GM12873 (cell line): ENCODE results near the gene MACROD2.

Source experiments
- CTCF ChIP-seq: IDR thresholded peaks from 2 replicates; pipeline ENCODE4 v1.5.1; 2012; ENCODE audit warnings: low read depth, mild to moderate bottlenecking, moderate library complexity, low read length, control low read depth; ENCODE audit not compliant: insufficient read depth; ENCODE audit errors: missing control alignments

MACROD2 gene

GRCh38 chr20:15673206-15673605 lies 1677.9 kb downstream of the MACROD2 start:
- TF ChIP-seq CTCF = no peak

- TF ChIP-seq CTCF = no peak
These were observed 1679.1 kb downstream of the MACROD2 start for GRCh38 chr20:15674253-15675060.

GRCh38 chr20:15675061-15675514 lies 1679.8 kb downstream of the MACROD2 start:
- TF ChIP-seq CTCF = no peak

GRCh38 chr20:15675813-15676484 lies 1680.6 kb downstream of the MACROD2 start:
- TF ChIP-seq CTCF = no peak

GRCh38 chr20:15676815-15677214 lies 1681.5 kb downstream of the MACROD2 start:
- no peak for TF ChIP-seq CTCF

GRCh38 chr20:15682690-15683089 lies 1687.4 kb downstream of the MACROD2 start:
- TF ChIP-seq CTCF = no peak

GRCh38 chr20:15692570-15692969 lies 1697.3 kb downstream of the MACROD2 start:
- no peak for TF ChIP-seq CTCF
